Inflammatory macrophage (primary cell): ENCODE data around the gene TFB1M.
"Not testable (repeated sequence)": the region's sequence is repeated elsewhere in the genome, so short reads cannot be mapped to it uniquely, and the experiment has no call there.

Experiments
- DNase-seq, 2 donors: peaks; one replicate each; pipeline ENCODE4 v3.0.0-alpha.2; 2020 to 2022

The TFB1M gene

GRCh38 chr6:155329460-155330132 is 15.3 kb upstream of the TFB1M start:
- no peak for DNase-seq

GRCh38 chr6:155328539-155329459 is 14.5 kb upstream of the TFB1M start:
- no peak for DNase-seq

GRCh38 chr6:155328074-155328538 is 13.8 kb upstream of the TFB1M start:
- no peak for DNase-seq

- peak; percentile 70 to 73 for DNase-seq
Measured at GRCh38 chr6:155327326-155328073, 13.2 kb upstream of the TFB1M start.

GRCh38 chr6:155325700-155326516 is 11.6 kb upstream of the TFB1M start:
- DNase-seq: no peak

- DNase-seq: no peak
Measured at GRCh38 chr6:155324993-155325392, 10.7 kb upstream of the TFB1M start.

GRCh38 chr6:155324172-155324571 is 9.9 kb upstream of the TFB1M start:
- no peak for DNase-seq

GRCh38 chr6:155319902-155320301 is 5.6 kb upstream of the TFB1M start:
- peak; percentile 76 to 79 for DNase-seq

- no peak for DNase-seq
Measured at GRCh38 chr6:155317186-155317585, 2.9 kb upstream of the TFB1M start.

- no peak for DNase-seq
Measured at GRCh38 chr6:155316419-155316818, 2.1 kb upstream of the TFB1M start.

GRCh38 chr6:155315516-155315871 is 1.2 kb upstream of the TFB1M start:
- peak in 1 of 2 donors; percentile 46 for DNase-seq

GRCh38 chr6:155314773-155315515 is 660 bp upstream of the TFB1M start:
- DNase-seq: peak; percentile 65 to 83

GRCh38 chr6:155313602-155314091 is 637 bp downstream of the TFB1M start:
- peak; percentile 10 to 16 for DNase-seq

GRCh38 chr6:155312950-155313349 is 1.3 kb downstream of the TFB1M start:
- DNase-seq: not testable (repeated sequence)

GRCh38 chr6:155311583-155311982 is 2.7 kb downstream of the TFB1M start:
- DNase-seq: no peak

GRCh38 chr6:155311086-155311485 is 3.2 kb downstream of the TFB1M start:
- no peak for DNase-seq

- DNase-seq: no peak
Measured at GRCh38 chr6:155310596-155310995, 3.7 kb downstream of the TFB1M start.

GRCh38 chr6:155309150-155309549 is 5.1 kb downstream of the TFB1M start:
- no peak for DNase-seq

GRCh38 chr6:155306958-155307357 is 7.3 kb downstream of the TFB1M start:
- DNase-seq: no peak

GRCh38 chr6:155303361-155303870 is 10.9 kb downstream of the TFB1M start:
- no peak for DNase-seq

- no peak for DNase-seq
Measured at GRCh38 chr6:155301867-155302266, 12.4 kb downstream of the TFB1M start.
